ENCODE measurements around the gene D2HGDH. TPM values are rescaled to one million over a fixed set of nuclear protein-coding genes. Genes with fewer than 3 reads are reported as not detected.
A peak's percentile ranks its signal among the peaks of the same experiment; 100 is the strongest.

D2HGDH gene
- total RNA-seq, 1 experiment from 2014 or later: 10.3 TPM

DNA sequence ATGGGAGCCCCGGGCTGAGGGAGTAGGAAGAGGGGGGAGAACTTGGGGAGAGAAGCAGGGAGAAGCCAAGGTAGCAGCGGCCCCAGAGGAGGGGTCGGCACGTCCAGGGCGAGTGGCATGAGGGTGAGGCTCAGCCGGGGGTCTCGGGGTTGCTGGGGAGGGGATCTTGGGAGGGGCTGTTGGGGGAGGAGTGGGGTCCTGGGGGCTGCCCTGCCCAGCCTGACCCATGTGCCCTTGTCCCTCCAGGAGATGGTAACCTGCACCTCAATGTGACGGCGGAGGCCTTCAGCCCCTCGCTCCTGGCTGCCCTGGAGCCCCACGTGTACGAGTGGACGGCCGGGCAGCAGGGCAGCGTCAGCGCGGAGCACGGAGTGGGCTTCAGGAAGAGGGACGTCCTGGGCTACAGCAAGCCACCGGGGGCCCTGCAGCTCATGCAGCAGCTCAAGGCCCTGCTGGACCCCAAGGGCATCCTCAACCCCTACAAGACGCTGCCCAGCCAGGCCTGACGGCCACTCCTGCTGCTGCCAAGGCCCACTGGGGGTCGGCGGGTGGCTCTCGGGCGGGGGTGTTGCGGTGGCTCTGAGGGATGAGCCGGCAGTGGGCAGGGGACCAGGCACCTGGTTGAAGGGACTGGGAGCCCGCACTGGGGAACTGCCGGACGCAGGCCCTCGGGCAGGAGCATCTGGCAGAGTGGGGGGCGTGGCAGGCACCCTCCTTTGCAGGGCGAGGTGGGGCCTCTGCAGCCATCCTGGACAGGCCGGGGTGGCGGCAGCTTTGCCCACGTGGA lies 33.2 kb downstream of the D2HGDH start:
- DNase-seq (ENCODE audit: extremely low read depth, low read depth): no peak

DNA sequence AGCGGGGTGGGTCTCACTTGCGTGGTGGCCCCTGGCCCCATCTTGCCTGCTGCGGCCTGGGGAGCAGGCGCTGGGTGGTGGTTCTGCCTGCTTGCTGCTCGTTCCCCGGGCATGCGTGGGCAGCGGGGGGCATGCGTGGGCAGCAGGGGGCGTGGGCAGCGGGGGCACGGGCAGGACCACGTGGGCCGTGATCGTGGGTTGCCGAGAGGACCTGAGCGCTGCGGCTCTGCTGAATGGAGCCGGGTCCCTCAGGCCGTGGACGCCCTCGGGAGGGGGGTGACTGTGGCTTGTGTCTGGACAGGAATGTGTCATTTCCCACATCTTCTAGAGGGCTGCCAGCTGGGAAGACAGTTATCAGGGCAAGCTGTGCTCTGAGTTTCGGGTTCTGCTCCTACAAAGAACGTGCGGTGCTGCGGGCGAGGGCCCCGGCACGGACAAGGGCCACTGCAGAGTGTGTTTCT lies 33.9 kb downstream of the D2HGDH start:
- DNase-seq (ENCODE audit: extremely low read depth, low read depth): no peak

GRCh38 chr2:241768850-241769249 lies 34.4 kb downstream of the D2HGDH start:
- DNase-seq (ENCODE audit: extremely low read depth, low read depth): no peak

GRCh38 chr2:241769819-241770184 lies 35.4 kb downstream of the D2HGDH start:
- DNase-seq (ENCODE audit: extremely low read depth, low read depth): no peak

DNA sequence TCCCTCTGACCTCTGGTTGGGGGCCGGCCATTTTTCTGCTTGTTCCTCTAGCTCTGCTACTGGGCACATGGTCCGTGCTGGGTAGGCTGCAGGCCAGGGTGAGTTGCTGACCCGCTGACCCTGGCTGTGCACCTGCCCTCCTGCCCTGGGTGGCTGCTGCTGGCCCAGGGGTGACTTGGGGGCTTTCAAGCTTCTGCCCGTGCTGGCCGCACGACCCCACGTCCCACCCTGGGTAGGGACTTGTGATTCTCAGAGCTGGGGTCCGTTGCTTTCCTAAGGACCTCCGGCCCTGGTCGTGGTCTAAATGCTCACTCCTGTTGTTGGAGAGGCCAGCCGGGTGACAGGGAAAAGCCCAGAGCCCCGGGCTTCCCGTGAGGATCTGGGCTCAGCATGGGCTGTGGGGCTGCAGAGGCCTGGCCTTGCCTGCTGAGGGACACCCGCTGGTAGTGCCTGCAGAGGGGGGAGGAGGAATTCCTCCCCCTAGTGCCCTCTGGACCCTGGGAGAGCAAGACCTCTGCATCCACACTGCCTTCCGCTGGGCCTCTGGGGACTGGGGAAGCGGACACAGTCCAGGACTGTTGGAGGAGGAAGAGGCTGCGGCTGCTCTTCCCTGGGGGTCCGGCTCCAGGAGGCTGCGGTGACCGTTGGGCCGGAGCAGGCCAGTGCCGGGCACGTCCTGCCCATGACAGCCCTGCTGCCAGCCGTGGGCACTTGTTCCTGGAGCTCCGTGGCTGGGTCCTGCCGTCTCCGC lies 35.9 kb downstream of the D2HGDH start:
- no peak for DNase-seq (ENCODE audit: extremely low read depth, low read depth)

DNA sequence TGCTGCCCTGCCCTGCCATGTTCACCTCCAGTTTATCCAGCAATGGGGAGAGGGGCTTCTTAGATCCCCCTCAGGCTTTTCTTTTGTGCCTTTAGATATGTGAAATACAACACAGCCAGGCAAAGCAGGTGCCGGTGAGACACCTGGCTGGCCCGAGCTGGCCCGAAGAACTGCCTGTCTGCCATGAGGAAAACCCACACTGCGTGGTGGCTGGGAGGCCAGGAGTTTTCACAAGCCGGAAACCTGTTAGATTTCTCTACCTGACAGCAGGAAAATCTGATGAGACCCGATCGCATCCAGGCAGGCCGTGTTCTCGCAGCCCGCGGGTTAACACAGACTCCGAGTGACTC lies 36.5 kb downstream of the D2HGDH start:
- DNase-seq (ENCODE audit: extremely low read depth, low read depth): no peak

DNA sequence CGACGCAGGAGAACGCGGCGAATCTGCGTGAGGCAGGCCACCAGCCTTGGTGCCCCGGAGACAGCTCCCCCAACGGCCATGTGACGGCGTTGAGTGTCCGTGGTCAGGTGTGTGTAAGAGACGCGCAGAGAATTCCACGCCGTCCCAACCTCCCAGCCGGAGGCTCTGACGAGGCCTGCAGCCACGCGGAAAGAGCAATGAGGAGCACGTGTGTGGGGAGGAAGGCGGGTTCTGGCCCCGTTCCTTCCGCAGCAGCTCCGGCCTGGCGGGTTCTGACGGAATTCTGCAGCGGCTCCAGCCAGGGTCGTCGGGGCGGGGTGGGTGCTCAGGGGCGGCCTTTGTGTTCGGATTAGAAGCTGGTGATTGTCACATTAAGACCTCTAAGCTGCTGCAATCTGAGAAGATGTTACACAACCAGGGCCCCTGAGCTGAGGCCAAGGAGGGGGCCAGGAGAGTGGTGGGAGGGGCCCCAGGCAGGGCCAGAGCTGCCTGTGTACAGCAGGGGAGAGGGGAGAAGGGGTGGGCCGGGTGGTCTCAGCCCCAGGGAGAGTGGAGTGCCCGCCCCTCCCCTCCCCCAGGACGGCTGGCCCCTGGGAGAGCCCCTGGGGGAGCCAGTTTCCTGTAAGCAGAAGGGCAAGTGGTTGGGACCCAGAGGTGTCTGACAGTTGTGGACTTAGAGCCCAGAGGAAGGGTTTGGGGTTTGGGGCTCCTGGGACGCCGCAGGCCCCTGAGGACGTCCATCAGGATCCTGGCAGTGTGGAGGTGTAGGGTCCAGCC lies 37.0 kb downstream of the D2HGDH start:
- no peak for DNase-seq (ENCODE audit: extremely low read depth, low read depth)

DNA sequence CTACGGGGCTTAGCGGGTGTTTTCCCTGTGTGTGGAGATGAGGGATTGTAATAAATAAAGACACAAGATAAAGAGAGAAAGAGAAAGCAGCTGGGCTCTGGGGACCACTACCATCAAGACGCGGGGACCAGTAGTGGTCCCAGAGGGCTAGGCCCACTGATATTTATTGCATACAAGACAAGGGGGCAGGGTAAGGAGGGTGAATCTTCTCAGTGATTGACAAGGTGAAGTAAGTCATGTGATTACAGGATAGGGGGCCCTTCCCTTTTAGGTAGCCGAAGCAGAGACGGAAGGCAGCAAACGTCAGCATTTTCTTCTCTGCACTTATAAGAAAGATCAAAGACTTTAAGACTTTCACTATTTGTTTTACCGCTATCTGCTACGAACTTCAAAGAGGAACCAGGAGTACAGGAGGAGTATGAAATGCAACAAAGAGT lies 37.7 kb downstream of the D2HGDH start:
- no peak for DNase-seq (ENCODE audit: extremely low read depth, low read depth)

- no peak for DNase-seq (ENCODE audit: extremely low read depth, low read depth)
These were observed 39.3 kb downstream of the D2HGDH start for GRCh38 chr2:241773511-241774418.

- DNase-seq (ENCODE audit: extremely low read depth, low read depth): peak; percentile 23
These were observed 40.2 kb downstream of the D2HGDH start for GRCh38 chr2:241774419-241775222.

- DNase-seq (ENCODE audit: extremely low read depth, low read depth): no peak
These were observed 41.1 kb downstream of the D2HGDH start for GRCh38 chr2:241775223-241776177.

DNA sequence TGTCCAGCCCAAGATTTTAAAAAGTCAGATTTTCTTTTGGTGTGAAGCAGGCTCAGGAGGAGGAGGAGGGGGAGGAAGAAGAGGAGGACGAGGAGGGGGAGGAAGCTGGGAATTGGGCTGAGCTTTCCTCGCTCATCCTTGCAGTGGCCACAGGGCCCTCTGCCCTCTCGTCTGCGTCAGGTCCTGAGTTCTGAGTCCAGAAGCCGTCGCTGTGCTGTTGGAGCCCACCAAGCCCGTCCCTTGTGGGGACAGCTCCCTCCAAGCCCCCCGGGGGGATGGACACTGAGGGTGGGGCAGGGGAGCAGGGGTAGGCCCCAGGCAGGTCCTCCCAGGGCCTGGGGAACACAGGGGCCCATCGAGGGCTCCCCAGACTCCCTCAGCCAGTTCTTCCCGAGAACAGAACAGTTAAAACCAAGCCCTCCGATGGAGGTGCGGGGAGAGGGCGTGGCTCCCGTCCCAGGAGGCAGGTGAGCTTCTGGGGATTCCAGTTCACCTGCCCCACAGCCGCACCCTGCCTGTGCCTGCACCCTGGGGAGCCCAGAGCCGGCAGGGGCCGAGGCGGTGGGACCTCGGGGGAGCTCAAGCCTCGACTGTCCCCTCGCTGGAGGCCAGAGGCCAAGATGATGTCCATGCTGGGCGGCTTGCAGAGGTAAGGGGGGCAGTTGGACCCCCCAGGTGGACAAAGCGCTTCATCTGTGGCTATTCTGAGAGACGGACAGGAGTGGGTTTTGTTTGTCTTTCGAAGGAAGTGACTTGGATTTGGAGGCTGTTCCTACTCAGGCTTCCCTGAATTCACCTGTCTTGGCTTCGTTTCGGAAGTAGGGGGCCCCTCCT lies 42.1 kb downstream of the D2HGDH start, which contains the start of gene GAL3ST2:
Gene GAL3ST2 (plus strand): TSS at position 487 of the 834 bp plus-strand sequence. CDS start 134 bp downstream, at position 621.
- DNase-seq (ENCODE audit: extremely low read depth, low read depth): no peak

- no peak for DNase-seq (ENCODE audit: extremely low read depth, low read depth)
These were observed 42.8 kb downstream of the D2HGDH start for GRCh38 chr2:241777170-241777685.

DNA sequence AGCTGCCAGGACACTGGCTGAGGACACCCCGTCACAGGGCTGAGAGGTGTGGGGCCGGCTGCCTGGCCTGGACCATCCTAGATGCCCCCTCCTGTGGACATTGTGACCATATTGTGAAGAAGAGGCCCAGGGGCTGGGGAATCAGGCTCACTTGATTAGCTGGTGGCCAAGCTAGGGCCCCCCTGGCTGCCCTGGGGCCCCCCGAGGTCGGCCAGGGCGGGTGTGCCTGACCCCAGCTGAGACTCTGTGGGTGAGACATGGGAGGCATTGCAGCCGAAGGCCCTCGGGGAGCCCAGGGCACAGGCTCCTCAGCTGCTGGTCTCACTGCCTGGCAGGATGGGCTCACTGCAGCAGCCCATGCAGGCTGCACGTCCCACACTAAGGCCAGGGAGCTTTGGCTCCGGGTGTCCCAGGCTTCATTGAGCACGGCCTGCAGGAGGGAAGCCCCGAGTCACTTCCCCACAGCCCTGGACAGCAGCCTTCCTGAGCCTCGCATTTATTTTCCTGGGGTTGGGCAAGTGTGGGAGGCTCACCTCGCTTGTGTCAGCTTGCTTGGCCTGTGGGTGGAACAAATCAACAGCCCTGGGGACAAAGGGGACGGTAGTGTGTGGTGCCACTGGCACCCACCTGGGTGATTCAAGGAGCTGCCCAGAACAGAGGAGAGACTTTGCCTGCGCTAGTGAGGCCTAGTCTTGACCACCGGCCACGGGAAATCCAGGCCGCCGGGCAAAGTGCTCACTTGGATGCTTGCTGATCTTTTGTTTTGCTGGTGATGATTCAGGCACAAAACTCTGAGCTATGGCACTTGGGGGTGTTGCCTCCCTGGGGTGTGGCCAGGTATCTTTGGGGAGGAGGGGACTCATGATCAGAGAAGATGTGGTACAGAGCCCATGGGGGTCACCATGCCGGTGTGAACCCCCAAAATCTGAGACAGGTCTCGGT lies 43.5 kb downstream of the D2HGDH start:
- no peak for DNase-seq (ENCODE audit: extremely low read depth, low read depth)

GRCh38 chr2:241780939-241781569 lies 46.6 kb downstream of the D2HGDH start:
- DNase-seq (ENCODE audit: extremely low read depth, low read depth): no peak
